CD4-positive, alpha-beta T cell treated with Interleukin-21 for 1 hour (primary cell): ENCODE measurements around the gene PCDHA1.
"Not testable (repeated sequence)": the region's sequence is repeated elsewhere in the genome, so short reads cannot be mapped to it uniquely, and the experiment has no call there.

Experiments
- DNase-seq: peaks from one replicate; pipeline ENCODE4 v3.0.0-alpha.2; 2020

PCDHA1 gene

DNA sequence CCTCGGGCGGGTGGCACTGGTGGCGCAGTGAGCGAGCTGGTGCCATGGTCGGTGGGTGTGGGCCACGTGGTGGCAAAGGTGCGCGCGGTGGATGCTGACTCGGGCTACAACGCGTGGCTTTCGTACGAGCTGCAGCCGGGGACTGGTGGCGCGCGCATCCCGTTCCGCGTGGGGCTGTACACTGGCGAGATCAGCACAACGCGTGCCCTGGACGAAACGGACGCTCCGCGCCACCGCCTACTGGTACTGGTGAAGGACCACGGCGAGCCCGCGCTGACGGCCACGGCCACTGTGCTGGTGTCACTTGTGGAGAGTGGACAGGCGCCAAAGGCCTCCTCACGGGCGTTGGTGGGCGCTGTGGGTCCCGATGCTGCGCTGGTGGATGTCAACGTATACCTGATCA, 22.9 kb downstream of the PCDHA1 start:
- DNase-seq, result no peak

DNA sequence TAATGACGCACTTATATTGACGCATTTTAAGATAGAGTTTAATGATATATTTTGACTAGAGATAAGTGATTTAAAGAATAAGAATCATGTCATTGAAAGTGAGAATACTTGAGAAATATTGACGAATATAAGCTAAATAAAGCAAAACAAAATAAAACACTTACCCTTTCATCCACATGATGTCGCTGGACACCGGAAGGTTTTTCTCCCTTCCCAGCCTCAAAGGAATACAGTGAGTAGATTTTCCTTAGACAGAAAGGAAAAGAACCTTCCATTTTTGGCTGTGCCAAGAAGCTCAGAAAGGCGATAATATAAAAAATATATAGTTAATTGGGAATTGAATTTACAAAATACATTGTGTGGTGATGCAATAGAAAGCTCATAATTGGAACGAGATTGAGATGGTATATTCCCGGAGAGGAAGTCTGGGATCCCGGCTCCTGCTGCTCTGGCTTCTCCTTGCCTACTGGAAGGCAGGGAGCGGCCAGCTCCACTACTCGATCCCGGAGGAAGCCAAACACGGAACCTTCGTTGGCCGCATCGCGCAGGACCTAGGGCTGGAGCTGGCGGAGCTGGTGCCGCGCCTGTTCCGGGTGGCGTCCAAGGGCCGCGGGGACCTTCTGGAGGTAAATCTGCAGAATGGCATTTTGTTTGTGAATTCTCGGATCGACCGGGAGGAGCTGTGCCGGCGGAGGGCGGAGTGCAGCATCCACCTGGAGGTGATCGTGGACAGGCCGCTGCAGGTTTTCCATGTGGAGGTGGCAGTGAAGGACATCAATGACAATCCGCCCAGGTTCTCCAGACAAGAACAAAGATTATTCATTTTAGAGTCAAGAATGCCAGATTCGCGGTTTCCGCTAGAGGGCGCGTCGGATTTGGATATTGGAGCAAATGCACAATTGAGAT, 35.7 kb downstream of the PCDHA1 start, which contains the start of gene PCDHA5:
Gene PCDHA5, plus strand, starts transcription at position 239 of the 906 bp plus-strand sequence.
- DNase-seq, result no peak

DNA sequence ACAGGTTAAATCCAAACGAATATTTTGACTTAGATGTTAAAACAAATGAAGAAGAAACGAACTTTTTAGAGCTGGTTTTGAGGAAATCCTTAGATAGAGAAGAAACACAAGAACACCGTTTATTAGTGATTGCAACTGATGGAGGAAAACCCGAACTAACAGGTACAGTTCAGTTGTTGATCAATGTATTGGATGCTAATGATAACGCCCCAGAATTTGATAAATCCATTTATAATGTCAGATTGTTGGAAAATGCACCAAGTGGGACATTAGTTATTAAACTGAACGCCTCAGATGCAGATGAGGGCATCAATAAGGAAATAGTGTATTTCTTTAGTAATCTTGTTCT, 36.3 kb downstream of the PCDHA1 start:
- DNase-seq, result no peak

DNA sequence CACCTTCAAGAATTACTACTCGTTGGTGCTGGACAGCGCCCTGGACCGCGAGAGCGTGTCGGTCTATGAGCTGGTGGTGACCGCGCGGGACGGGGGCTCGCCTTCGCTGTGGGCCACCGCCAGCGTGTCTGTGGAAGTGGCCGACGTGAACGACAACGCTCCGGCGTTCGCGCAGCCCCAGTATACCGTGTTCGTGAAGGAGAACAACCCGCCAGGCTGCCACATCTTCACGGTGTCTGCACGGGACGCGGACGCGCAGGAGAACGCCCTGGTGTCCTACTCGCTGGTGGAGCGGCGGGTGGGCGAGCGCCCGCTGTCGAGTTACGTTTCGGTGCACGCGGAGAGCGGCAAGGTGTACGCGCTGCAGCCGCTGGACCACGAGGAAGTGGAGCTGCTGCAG, 37.0 kb downstream of the PCDHA1 start:
- DNase-seq, result not testable (repeated sequence)

DNA sequence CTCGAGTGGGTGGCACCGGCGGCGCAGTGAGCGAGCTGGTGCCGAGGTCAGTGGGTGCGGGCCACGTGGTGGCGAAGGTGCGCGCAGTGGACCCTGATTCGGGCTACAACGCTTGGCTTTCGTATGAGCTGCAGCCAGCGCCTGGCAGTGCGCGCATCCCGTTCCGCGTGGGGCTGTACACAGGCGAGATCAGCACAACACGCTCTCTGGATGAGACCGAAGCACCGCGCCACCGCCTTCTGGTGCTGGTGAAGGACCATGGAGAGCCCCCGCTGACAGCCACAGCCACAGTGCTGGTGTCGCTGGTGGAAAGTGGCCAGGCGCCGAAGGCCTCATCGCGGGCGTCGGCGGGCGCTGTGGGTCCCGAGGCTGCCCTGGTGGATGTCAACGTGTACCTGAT, 37.5 kb downstream of the PCDHA1 start:
- DNase-seq, result no peak

DNA sequence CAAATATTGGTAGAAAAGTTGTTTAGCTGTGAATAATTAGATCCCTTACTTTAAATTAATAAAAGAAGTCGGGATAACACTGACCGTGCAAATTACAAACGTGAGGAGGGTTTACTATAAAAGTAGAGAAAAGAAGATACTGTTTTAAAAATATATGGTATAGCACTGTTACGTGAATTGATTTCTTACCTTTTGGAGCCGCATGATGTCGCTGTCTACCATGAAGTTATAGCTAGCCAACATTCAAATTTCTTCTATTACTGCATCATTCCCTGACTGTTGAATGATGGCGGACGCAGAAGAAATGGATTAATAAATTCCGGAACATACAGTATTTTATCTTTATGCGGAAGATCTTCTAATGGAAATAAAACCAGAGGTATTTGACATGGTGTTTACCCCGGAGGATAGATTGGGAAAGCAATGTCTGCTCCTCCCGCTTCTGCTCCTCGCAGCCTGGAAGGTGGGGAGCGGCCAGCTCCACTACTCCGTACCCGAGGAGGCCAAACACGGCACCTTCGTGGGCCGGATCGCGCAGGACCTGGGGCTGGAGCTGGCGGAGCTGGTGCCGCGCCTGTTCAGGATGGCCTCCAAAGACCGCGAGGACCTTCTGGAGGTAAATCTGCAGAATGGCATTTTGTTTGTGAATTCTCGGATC, 41.9 kb downstream of the PCDHA1 start, which contains the start of gene PCDHA6:
Gene PCDHA6, plus strand, starts transcription at position 257 of the 658 bp plus-strand sequence. Its CDS starts 132 bp downstream, at position 389.
- DNase-seq, result no peak

DNA sequence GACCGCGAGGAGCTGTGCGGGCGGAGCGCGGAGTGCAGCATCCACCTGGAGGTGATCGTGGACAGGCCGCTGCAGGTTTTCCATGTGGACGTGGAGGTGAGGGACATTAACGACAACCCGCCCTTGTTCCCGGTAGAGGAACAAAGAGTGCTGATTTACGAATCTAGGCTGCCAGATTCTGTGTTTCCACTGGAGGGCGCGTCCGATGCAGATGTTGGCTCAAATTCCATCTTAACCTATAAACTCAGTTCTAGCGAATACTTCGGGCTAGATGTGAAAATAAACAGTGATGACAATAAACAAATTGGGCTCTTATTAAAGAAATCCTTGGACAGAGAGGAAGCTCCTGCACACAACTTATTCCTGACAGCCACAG, 42.4 kb downstream of the PCDHA1 start:
- DNase-seq, result no peak

DNA sequence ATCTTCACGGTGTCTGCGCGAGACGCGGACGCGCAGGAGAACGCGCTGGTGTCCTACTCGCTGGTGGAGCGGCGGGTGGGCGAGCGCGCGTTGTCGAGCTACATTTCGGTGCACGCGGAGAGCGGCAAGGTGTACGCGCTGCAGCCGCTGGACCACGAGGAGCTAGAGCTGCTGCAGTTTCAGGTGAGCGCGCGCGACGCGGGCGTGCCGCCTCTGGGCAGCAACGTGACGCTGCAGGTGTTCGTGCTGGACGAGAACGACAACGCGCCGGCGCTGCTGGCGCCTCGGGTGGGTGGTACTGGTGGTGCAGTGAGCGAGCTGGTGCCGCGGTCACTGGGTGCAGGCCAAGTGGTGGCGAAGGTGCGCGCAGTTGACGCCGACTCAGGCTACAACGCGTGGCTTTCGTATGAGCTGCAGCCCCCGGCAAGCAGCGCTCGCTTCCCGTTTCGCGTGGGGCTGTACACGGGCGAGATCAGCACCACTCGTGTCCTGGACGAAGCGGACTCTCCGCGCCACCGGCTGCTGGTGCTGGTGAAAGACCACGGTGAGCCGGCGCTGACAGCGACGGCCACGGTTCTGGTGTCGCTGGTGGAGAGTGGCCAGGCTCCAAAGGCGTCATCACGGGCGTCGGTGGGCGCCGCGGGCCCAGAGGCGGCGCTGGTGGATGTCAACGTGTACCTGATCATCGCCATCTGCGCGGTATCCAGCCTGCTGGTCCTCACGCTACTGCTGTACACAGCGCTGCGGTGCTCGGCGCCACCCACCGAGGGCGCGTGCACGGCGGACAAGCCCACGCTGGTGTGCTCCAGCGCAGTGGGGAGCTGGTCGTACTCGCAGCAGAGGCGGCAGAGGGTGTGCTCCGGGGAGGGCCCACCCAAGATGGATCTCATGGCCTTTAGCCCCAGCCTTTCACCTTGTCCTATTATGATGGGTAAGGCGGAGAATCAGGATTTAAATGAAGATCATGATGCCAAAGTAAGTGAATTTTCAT, 43.9 kb downstream of the PCDHA1 start:
- not testable (repeated sequence) for DNase-seq

DNA sequence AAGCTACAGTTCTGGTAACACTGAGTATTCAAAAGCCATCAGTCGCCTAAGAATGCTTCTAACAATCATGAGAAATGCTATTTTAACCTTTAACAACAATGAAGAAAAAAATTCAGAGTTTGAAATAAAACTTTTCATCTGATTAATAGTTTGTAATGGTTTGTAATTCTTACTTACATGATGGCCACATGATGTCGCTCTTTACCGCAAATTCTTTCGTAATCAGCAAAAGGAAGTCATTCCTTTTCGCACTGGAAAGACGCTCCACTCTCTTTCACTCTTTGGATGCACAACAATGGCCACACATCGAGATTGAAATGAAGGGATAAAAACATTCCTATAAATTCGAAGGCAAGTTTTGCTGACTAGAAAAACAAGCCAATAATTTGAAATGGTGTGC, 48.1 kb downstream of the PCDHA1 start, which contains the start of gene PCDHA7:
Gene PCDHA7, plus strand, starts transcription at position 277 of the 400 bp plus-strand sequence. Its CDS starts 115 bp downstream, at position 392.
- no peak for DNase-seq

DNA sequence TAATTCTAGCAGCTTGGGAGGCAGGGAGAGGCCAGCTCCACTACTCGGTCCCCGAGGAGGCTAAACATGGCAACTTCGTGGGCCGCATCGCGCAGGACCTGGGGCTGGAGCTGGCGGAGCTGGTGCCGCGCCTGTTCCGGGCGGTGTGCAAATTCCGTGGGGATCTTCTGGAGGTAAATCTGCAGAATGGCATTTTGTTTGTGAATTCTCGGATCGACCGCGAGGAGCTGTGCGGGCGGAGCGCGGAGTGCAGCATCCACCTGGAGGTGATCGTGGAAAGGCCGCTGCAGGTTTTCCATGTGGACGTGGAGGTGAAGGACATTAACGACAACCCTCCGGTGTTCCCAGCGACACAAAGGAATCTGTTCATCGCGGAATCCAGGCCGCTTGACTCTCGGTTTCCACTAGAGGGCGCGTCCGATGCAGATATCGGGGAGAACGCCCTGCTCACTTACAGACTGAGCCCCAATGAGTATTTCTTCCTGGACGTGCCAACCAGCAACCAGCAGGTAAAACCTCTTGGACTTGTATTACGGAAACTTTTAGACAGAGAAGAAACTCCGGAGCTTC, 48.6 kb downstream of the PCDHA1 start:
- not testable (repeated sequence) for DNase-seq

DNA sequence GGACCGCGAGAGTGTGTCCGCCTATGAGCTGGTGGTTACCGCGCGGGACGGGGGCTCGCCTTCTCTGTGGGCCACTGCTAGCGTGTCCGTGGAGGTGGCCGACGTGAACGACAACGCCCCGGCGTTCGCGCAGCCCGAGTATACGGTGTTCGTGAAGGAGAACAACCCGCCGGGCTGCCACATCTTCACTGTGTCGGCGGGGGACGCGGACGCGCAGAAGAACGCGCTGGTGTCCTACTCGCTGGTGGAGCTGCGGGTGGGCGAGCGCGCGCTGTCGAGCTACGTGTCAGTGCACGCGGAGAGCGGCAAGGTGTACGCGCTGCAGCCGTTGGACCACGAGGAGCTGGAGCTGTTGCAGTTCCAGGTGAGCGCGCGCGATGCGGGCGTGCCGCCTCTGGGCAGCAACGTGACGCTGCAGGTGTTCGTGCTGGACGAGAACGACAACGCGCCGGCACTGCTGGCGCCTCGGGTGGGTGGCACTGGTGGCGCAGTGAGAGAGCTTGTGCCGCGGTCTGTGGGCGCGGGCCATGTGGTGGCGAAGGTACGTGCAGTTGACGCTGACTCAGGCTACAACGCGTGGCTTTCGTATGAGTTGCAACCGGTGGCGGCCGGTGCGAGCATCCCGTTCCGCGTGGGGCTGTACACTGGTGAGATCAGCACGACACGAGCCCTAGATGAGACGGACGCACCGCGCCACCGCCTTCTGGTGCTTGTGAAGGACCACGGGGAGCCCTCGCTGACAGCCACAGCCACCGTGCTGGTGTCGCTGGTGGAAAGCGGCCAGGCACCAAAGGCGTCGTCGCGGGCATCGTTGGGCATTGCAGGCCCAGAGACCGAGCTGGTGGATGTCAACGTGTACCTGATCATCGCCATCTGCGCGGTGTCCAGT, 49.9 kb downstream of the PCDHA1 start:
- DNase-seq, result no peak

DNA sequence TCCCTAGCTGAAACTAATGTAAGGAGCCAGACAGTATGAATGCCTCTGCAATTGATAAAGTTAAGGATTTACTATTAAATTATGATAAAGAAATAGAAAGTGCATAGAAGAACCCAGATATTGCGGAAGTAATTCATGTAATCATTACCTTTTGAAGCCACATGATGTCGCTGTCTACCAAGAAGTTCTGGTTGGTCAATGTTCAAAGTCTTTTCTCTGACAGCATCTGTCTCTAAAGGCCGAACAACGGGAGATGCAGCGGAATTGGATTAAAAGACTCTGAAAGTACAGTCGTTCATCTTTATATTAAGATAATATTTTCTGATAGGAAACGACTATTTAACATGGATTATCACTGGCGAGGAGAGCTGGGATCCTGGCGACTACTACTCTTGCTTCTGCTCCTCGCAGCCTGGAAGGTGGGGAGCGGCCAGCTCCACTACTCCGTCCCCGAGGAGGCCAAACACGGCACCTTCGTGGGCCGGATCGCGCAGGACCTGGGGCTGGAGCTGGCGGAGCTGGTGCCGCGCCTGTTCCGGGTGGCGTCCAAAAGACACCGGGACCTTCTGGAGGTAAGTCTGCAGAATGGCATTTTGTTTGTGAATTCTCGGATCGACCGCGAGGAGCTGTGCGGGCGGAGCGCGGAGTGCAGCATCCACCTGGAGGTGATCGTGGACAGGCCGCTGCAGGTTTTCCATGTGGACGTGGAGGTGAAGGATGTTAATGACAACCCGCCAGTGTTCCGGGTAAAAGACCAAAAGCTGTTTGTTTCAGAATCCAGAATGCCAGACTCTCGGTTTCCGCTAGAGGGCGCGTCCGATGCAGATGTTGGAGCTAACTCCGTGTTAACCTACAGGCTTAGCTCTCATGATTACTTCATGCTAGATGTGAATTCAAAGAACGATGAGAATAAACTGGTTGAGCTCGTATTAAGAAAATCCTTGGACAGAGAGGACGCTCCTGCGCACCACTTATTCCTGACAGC, 55.3 kb downstream of the PCDHA1 start, which contains the start of gene PCDHA8:
Gene PCDHA8, plus strand, starts transcription at position 210 of the 985 bp plus-strand sequence. Its CDS starts 135 bp downstream, at position 345.
- peak; percentile 7 for DNase-seq

DNA sequence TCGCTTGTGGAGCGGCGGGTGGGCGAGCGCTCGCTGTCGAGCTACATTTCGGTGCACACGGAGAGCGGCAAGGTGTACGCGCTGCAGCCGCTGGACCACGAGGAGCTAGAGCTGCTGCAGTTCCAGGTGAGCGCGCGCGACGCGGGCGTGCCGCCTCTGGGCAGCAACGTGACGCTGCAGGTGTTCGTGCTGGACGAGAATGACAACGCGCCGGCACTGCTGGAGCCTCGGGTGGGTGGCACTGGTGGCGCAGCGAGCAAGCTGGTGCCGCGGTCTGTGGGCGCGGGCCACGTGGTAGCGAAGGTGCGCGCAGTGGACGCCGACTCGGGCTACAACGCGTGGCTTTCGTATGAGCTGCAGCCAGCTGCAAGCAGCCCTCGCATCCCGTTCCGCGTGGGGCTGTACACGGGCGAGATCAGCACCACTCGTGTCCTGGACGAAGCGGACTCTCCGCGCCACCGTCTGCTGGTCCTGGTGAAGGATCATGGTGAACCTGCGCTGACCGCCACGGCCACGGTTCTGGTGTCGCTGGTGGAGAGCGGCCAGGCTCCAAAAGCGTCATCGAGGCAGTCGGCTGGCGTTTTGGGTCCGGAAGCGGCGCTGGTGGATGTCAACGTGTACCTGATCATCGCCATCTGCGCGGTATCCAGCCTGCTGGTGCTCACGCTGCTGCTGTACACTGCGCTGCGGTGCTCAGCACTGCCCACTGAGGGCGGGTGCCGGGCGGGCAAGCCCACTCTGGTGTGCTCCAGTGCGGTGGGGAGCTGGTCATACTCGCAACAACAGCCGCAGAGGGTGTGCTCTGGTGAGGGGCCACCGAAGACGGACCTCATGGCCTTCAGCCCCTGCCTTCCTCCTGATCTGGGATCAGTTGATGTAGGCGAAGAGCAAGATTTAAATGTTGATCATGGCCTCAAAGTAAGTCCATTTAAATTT, 57.1 kb downstream of the PCDHA1 start:
- DNase-seq, result no peak

DNA sequence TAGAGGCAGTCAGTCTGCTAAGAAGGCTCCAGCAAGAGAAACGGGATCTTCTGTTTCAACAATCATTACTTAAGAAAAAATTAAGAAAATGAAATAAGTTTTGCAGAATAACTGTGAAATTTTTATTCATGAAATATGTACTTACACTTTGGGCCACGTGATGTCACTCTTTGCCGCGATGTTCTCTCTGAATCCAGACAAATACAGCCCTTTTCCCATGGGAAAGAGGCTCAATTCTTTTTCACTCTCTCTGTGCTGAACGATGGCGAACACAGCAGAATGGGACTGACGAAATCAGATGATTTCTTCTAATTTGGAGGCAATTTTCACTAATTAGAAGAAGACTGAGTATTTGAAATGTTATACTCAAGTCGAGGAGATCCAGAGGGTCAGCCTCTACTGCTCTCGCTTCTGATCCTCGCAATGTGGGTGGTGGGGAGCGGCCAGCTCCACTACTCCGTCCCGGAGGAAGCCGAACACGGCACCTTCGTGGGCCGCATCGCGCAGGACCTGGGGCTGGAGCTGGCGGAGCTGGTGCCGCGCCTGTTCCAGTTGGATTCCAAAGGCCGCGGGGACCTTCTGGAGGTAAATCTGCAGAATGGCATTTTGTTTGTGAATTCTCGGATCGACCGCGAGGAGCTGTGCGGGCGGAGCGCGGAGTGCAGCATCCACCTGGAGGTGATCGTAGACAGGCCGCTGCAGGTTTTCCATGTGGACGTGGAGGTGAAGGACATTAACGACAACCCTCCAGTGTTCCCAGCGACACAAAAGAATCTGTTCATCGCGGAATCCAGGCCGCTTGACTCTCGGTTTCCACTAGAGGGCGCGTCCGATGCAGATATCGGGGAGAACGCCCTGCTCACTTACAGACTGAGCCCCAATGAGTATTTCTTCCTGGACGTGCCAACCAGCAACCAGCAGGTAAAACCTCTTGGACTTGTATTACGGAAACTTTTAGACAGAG, 62.5 kb downstream of the PCDHA1 start, which contains the start of gene PCDHA9:
Gene PCDHA9, plus strand, starts transcription at position 244 of the 964 bp plus-strand sequence. Its CDS starts 114 bp downstream, at position 358.
- not testable (repeated sequence) for DNase-seq

DNA sequence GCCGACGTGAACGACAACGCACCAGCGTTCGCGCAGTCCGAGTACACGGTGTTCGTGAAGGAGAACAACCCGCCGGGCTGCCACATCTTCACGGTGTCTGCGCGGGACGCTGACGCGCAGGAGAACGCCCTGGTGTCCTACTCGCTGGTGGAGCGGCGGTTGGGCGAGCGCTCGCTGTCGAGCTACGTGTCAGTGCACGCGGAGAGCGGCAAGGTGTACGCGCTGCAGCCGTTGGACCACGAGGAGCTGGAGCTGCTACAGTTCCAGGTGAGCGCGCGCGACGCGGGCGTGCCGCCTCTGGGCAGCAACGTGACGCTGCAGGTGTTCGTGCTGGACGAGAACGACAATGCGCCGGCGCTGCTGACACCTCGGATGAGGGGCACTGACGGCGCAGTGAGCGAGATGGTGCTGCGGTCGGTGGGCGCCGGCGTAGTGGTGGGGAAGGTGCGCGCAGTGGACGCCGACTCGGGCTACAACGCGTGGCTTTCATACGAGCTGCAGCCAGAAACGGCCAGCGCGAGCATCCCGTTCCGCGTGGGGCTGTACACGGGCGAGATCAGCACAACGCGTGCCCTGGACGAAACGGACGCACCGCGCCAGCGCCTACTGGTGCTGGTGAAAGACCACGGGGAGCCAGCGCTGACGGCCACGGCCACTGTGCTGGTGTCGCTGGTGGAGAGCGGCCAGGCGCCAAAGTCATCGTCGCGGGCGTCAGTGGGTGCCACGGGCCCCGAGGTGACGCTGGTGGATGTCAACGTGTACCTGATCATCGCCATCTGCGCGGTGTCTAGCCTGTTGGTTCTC, 64.1 kb downstream of the PCDHA1 start:
- DNase-seq, result not testable (repeated sequence)
